Stomach (tissue), 9 donors: ENCODE data around the gene FAM193A. TPM values are rescaled to one million over a fixed set of nuclear protein-coding genes. Genes with fewer than 3 reads are reported as not detected.
A peak's percentile ranks its signal among the peaks of the same experiment; 100 is the strongest.

ENCODE experiments used
- DNase-seq, 2 donors: peaks; one replicate each; pipeline versions ENCODE4 v3.0.0 to v3.0.0-alpha.2; 2013 to 2019
- H3K27ac ChIP-seq, 5 donors: fragments of 200-600 bp in 4 of 5; sonication (generic) in 4 of 5; one replicate each; pipeline ENCODE4 v1.5.1; 2013 to 2019; ENCODE audit warnings: mild to moderate bottlenecking in 1 of 5, moderate library complexity in 1 of 5
- H3K27me3 ChIP-seq, 3 donors: fragments of 200-600 bp; sonication (generic); one replicate each; pipeline ENCODE4 v1.5.1; 2017 to 2019; ENCODE audit warnings: mixed run types in 1 of 3
- H3K36me3 ChIP-seq, 4 donors: fragments of 200-600 bp; sonication (generic); 1 replicate in 3 of 4; 2 replicates in 1 of 4; pipeline ENCODE4 v1.5.1; 2016 to 2019
- H3K4me1 ChIP-seq, 4 donors: fragments of 200-600 bp; sonication (generic); one replicate each; pipeline ENCODE4 v1.5.1; 2016 to 2019
- H3K4me3 ChIP-seq, 4 donors: fragments of 200-600 bp; sonication (generic) in 3 of 4; one replicate each; pipeline ENCODE4 v1.5.1; 2016 to 2019; ENCODE audit warnings: mild to moderate bottlenecking in 1 of 4
- H3K9me3 ChIP-seq, 4 donors: fragments of 200-600 bp; sonication (generic); one replicate each; pipeline ENCODE4 v1.5.1; 2016 to 2019
- CTCF ChIP-seq, 7 experiments: fragments of 450-650 bp in 4 of 7; fragments of 200-600 bp in 3 of 7; sonication (generic) in 3 of 7; IDR thresholded peaks; one replicate each; pipeline ENCODE4 v1.5.1; 2016 to 2019; ENCODE audit warnings: antibody characterized with exemption in 7 of 7, control low read depth in 2 of 7, mild to moderate bottlenecking in 1 of 7
- EP300 ChIP-seq: sonication (generic); formaldehyde crosslinking; IDR thresholded peaks from one replicate; pipeline ENCODE4 v1.6.1; 2017; ENCODE audit warnings: antibody characterized with exemption
- POLR2A ChIP-seq, 4 donors: fragments of 450-650 bp; IDR thresholded peaks; one replicate each; pipeline ENCODE4 v1.6.1; 2016; ENCODE audit warnings: antibody characterized with exemption in 4 of 4, control low read depth in 2 of 4, mild to moderate bottlenecking in 1 of 4, moderate library complexity in 1 of 4
- POLR2AphosphoS5 ChIP-seq, 3 donors: sonication (generic); formaldehyde crosslinking; IDR thresholded peaks; one replicate each; pipeline ENCODE4 v1.6.1; 2016; ENCODE audit warnings: antibody characterized with exemption in 3 of 3
- WGBS, 5 donors: extraction: QIAGEN DNeasy Blood & Tissue Kit in 3 of 5; methylation state at CpG; one replicate each; pipeline versions ENCODE4 v1.1.5 to v1.1.7; 2013 to 2018; 5-methylcytosine and 5-hydroxymethylcytosine counted together
- intact Hi-C: fragments of 100-400 bp; cut with DNase I; formaldehyde crosslinking; loops from one replicate; pipeline ENCODE4 v1.15.1; 2023; ENCODE audit warnings: low total_unique reads
- polyA plus RNA-seq, 3 donors: library from polyadenylated mRNA; stranded (reverse); fragments of 200-250 nt; gene quantifications; one replicate each; pipeline ENCODE4 v1.2.3, GENCODE V29; 2013
- total RNA-seq, 5 donors: library from RNA; depleted of rRNA; stranded (reverse); fragments of >200 nt; gene quantifications; one replicate each; pipeline versions ENCODE4 v1.1.0 to v1.2.3, GENCODE V29; 2014 to 2016
- donor health status: healthy with polysubstance abuse.
- donor health status: Bipolar disorder and iron deficiency.
- donor health status: healthy.

The FAM193A gene
- total and polyA plus RNA-seq, 8 donors = 4.9 to 107 (median 26.0) TPM

- intact Hi-C loops = no loop called here
- Histone ChIP-seq H3K4me1 (peaks cover 0 to 22% (median 17%) of the 10 kb centered on the region in 4 donors), H3K9me3 (no peaks in the 10 kb centered on the region), H3K27ac (peak overlapping the region; percentile 33 to 74 (median 52)), H3K36me3 (peaks cover 17 to 52% (median 44%) of the 10 kb centered on the region in 4 donors), H3K27me3 (no peaks in the 10 kb centered on the region), H3K4me3 (no peak overlapping the region)
- peak in 1 of 2 donors; percentile 75 for DNase-seq
- TF ChIP-seq POLR2AphosphoS5 (IDR thresholded peaks at IDR 0.05) (peak in 1 of 3 donors; percentile 38), CTCF (IDR thresholded peaks at IDR 0.05) (no peak)
- 26 to 40% (median 34%) methylated on average over 10 of the region's 10 CpGs for WGBS, 5 donors
Observed at GRCh38 chr4:2714061-2714770, 177.8 kb downstream of the FAM193A start.

GRCh38 chr4:2714918-2715317 is 178.5 kb downstream of the FAM193A start:
- Histone ChIP-seq H3K27me3 (no peaks in the 10 kb centered on the region), H3K27ac (peak overlapping the region in 4 of 5 donors; percentile 33 to 57 (median 50)), H3K4me3 (no peak overlapping the region), H3K4me1 (peaks cover 0 to 22% (median 17%) of the 10 kb centered on the region in 4 donors), H3K36me3 (peaks cover 22 to 54% (median 49%) of the 10 kb centered on the region in 4 donors), H3K9me3 (no peaks in the 10 kb centered on the region)
- TF ChIP-seq POLR2AphosphoS5 (IDR thresholded peaks at IDR 0.05) = no peak
- TF ChIP-seq EP300 = no peak
- no peak for TF ChIP-seq POLR2A (IDR thresholded peaks at IDR 0.05)
- no peak for TF ChIP-seq CTCF (IDR thresholded peaks at IDR 0.05)
- 53 to 76% (median 65%) methylated on average over 4 of the region's 4 CpGs for WGBS, 5 donors
- intact Hi-C loops = no loop called here
- no peak for DNase-seq

- no peak overlapping the region for H3K4me3 ChIP-seq
- no peaks in the 10 kb centered on the region for H3K27me3 ChIP-seq
- H3K4me1 ChIP-seq = peaks cover 0 to 22% (median 17%) of the 10 kb centered on the region in 4 donors
- H3K9me3 ChIP-seq = no peaks in the 10 kb centered on the region
- WGBS, 5 donors = 66 to 81% (median 78%) methylated on average over 5 of the region's 5 CpGs
- intact Hi-C loops = no loop called here
- no peak for DNase-seq
- TF ChIP-seq POLR2A (IDR thresholded peaks at IDR 0.05) (no peak), EP300 (no peak), CTCF (IDR thresholded peaks at IDR 0.05) (no peak), POLR2AphosphoS5 (IDR thresholded peaks at IDR 0.05) (no peak)
- H3K27ac ChIP-seq = peak overlapping the region in 2 of 5 donors; percentile 33 to 57
- H3K36me3 ChIP-seq = peaks cover 27 to 57% (median 54%) of the 10 kb centered on the region in 4 donors
Observed at GRCh38 chr4:2715426-2715825, 179.0 kb downstream of the FAM193A start.

GRCh38 chr4:2716236-2716635 is 179.8 kb downstream of the FAM193A start:
- Histone ChIP-seq H3K9me3 (no peaks in the 10 kb centered on the region), H3K27me3 (no peaks in the 10 kb centered on the region), H3K36me3 (peaks cover 32 to 61% (median 60%) of the 10 kb centered on the region in 4 donors), H3K4me3 (no peak overlapping the region), H3K4me1 (peaks cover 0 to 22% (median 17%) of the 10 kb centered on the region in 4 donors), H3K27ac (no peak overlapping the region)
- no peak for DNase-seq
- 90 to 96% (median 94%) methylated on average over 8 of the region's 8 CpGs for WGBS, 5 donors
- TF ChIP-seq POLR2AphosphoS5 (IDR thresholded peaks at IDR 0.05) (no peak), EP300 (no peak), CTCF (IDR thresholded peaks at IDR 0.05) (no peak), POLR2A (IDR thresholded peaks at IDR 0.05) (no peak)
- intact Hi-C loops = no loop called here
